IMR-90 (cell line): ENCODE measurements around the gene ATP2C2. TPM values are rescaled to one million over a fixed set of nuclear protein-coding genes. Genes with fewer than 3 reads are reported as not detected.

Experiments
- ATAC-seq: fragments of 200-7000 bp; cut with Tn5 transposase; 2 replicates; pipeline ENCODE4 v1.9.1; 2020; ENCODE audit warnings: low read depth, mild to moderate bottlenecking, moderate library complexity
- BruUV-seq: library from RNA; stranded (reverse); fragments of 400-500 nt; replicated peaks from 2 replicates; lab custom pipeline; 2021; lab: Mats Ljungman, UMichigan
- CTCF ChIA-PET: fragments of 300-600 bp; formaldehyde crosslinking; extraction: SDS; loops from one replicate; lab custom pipeline; 2021; ENCODE audit warnings: antibody characterized with exemption; lab: Yijun Ruan, JAX
- POLR2A ChIA-PET: fragments of 300-600 bp; sonication (Branson Sonifier 250); formaldehyde crosslinking; loops from one replicate; lab custom pipeline; 2022; ENCODE audit warnings: antibody characterized with exemption; ENCODE audit not compliant: unreplicated experiment; lab: Charles Lee
- DNase-seq: peaks from one replicate; pipeline ENCODE4 v3.0.0; 2013
- H2AFZ ChIP-seq: replicated peaks from 2 replicates; pipeline ENCODE3; 2013; ENCODE audit warnings: low read length, mild to moderate bottlenecking; ENCODE audit not compliant: poor library complexity
- H2AK5ac ChIP-seq: 2 replicates; pipeline ENCODE4 v1.6.1; 2013; ENCODE audit warnings: low read depth, low read length, inconsistent platforms
- H2AK9ac ChIP-seq: replicated peaks from 2 replicates; pipeline ENCODE3; 2013; ENCODE audit warnings: mild to moderate bottlenecking, low read depth, low read length, moderate library complexity; ENCODE audit not compliant: poor library complexity
- H2BK120ac ChIP-seq: 2 replicates; pipeline ENCODE4 v1.6.1; 2013; ENCODE audit warnings: low read depth, low read length, inconsistent platforms
- H2BK15ac ChIP-seq: 3 replicates; pipeline ENCODE4 v1.6.1; 2013; ENCODE audit warnings: low read depth, low read length, inconsistent platforms
- H2BK20ac ChIP-seq: 2 replicates; pipeline ENCODE4 v1.6.1; 2013; ENCODE audit warnings: low read depth, mild to moderate bottlenecking, inconsistent platforms, low read length, moderate library complexity
- H2BK5ac ChIP-seq: 2 replicates; pipeline ENCODE4 v1.6.1; 2013; ENCODE audit warnings: mild to moderate bottlenecking, low read depth, low read length, inconsistent platforms; ENCODE audit not compliant: poor library complexity, severe bottlenecking
- H3K14ac ChIP-seq: replicated peaks from 2 replicates; pipeline ENCODE4 v1.6.1; 2013; ENCODE audit warnings: low read depth, low read length, inconsistent platforms
- H3K18ac ChIP-seq: 2 replicates; pipeline ENCODE4 v1.6.1; 2013; ENCODE audit warnings: low read depth, low read length, control low read depth
- H3K23ac ChIP-seq: 2 replicates; pipeline ENCODE4 v1.6.1; 2013; ENCODE audit warnings: low read depth, low read length, inconsistent platforms
- H3K27ac ChIP-seq: 2 replicates; pipeline ENCODE4 v1.5.1; 2013; ENCODE audit warnings: mild to moderate bottlenecking, control low read depth, low read length; ENCODE audit not compliant: insufficient read depth
- H3K27me3 ChIP-seq: 2 replicates; pipeline ENCODE4 v1.6.1; 2013; ENCODE audit warnings: low read length; ENCODE audit not compliant: control insufficient read depth, insufficient read depth
- H3K36me3 ChIP-seq: 2 replicates; pipeline ENCODE4 v1.6.1; 2013; ENCODE audit warnings: low read length, mixed read lengths; ENCODE audit not compliant: control insufficient read depth, insufficient read depth
- H3K4ac ChIP-seq: 2 replicates; pipeline ENCODE4 v1.6.1; 2013; ENCODE audit warnings: low read depth, low read length, inconsistent platforms
- H3K4me1 ChIP-seq: 2 replicates; pipeline ENCODE4 v1.6.1; 2013; ENCODE audit warnings: low read length, mixed read lengths; ENCODE audit not compliant: control insufficient read depth, insufficient read depth
- H3K4me2 ChIP-seq: 2 replicates; pipeline ENCODE4 v1.6.1; 2013; ENCODE audit warnings: low read depth, mild to moderate bottlenecking, control low read depth, low read length, moderate library complexity
- H3K4me3 ChIP-seq: 2 replicates; pipeline ENCODE4 v1.5.1; 2013; ENCODE audit warnings: low read depth, mild to moderate bottlenecking, control low read depth, low read length, moderate library complexity; ENCODE audit not compliant: insufficient read depth
- H3K56ac ChIP-seq: 2 replicates; pipeline ENCODE4 v1.6.1; 2013; ENCODE audit warnings: low read length, inconsistent platforms; ENCODE audit not compliant: insufficient read depth; ENCODE audit errors: extremely low read depth
- H3K79me1 ChIP-seq, 2 experiments: 2 replicates each; pipeline ENCODE4 v1.6.1; 2013; ENCODE audit warnings: low read length in 2 of 2, inconsistent platforms in 1 of 2, low read depth in 1 of 2
- H3K9ac ChIP-seq: 2 replicates; pipeline ENCODE4 v1.6.1; 2013; ENCODE audit warnings: low read depth, low read length, control low read depth
- H3K9me1 ChIP-seq: 2 replicates; pipeline ENCODE4 v1.6.1; 2013; ENCODE audit warnings: low read length, inconsistent platforms; ENCODE audit not compliant: insufficient read depth
- H3K9me3 ChIP-seq: 2 replicates; pipeline ENCODE4 v1.6.1; 2013; ENCODE audit warnings: low read length; ENCODE audit not compliant: control insufficient read depth, insufficient read depth
- H4K20me1 ChIP-seq: 2 replicates; pipeline ENCODE4 v1.6.1; 2013; ENCODE audit warnings: low read length, inconsistent platforms; ENCODE audit not compliant: insufficient read depth
- H4K5ac ChIP-seq: 2 replicates; pipeline ENCODE4 v1.6.1; 2013; ENCODE audit warnings: mild to moderate bottlenecking, low read depth, low read length, control low read depth
- H4K8ac ChIP-seq, 2 experiments: 2 replicates each; pipeline ENCODE4 v1.6.1; 2013; ENCODE audit warnings: low read depth in 2 of 2, low read length in 2 of 2, control low read depth in 1 of 2, inconsistent platforms in 1 of 2
- H4K91ac ChIP-seq: 2 replicates; pipeline ENCODE4 v1.6.1; 2013; ENCODE audit warnings: low read depth, low read length, inconsistent platforms; ENCODE audit not compliant: insufficient read depth
- FOS ChIP-seq: fragments of 150-350 bp; IDR thresholded peaks from 2 replicates; pipeline ENCODE4 v1.6.1; 2016; ENCODE audit warnings: low read depth, low read length
- MXI1 ChIP-seq: IDR thresholded peaks from 2 replicates; pipeline ENCODE4 v1.6.1; 2012; ENCODE audit warnings: low read depth, mild to moderate bottlenecking, low read length, moderate library complexity, borderline replicate concordance
- POLR2A ChIP-seq: IDR thresholded peaks from 2 replicates; pipeline ENCODE4 v1.6.1; 2012; ENCODE audit warnings: mild to moderate bottlenecking, low read depth, low read length
- RCOR1 ChIP-seq: IDR thresholded peaks from 2 replicates; pipeline ENCODE4 v1.6.1; 2012; ENCODE audit warnings: mild to moderate bottlenecking, low read length, improper control_type of control experiment; ENCODE audit not compliant: insufficient replicate concordance
- WGBS, 2 experiments: methylation state at CpG; one replicate each; pipeline versions ENCODE4 v1.1.5 to v1.1.7; 2013; ENCODE audit warnings: missing lambda C conversion rate in 2 of 2; ENCODE audit not compliant: insufficient read length in 1 of 2; ENCODE audit errors: extremely low coverage in 2 of 2; 5-methylcytosine and 5-hydroxymethylcytosine counted together
- dilution Hi-C: fragments of 300-500 bp; cut with HindIII; formaldehyde crosslinking; loops from one replicate; pipeline ENCODE4 v1.14.3; 2018; ENCODE audit warnings: low sequenced_read_pairs; ENCODE audit not compliant: unreplicated experiment
- in situ Hi-C: fragments of 300-500 bp; cut with MboI; formaldehyde crosslinking; loops from 3 replicates; pipeline ENCODE4 v1.14.3; 2019; ENCODE audit warnings: low sequenced_read_pairs, inconsistent platforms, mixed read lengths
- intact Hi-C: fragments of 100-400 bp; cut with micrococcal nuclease; formaldehyde crosslinking; loops from 2 replicates; pipeline ENCODE4 v1.10.0; 2022
- polyA plus RNA-seq, 3 experiments: library from polyadenylated mRNA; depleted of rRNA; stranded (reverse); fragments of >200 nt; gene quantifications; 2 replicates each; pipeline ENCODE4 v1.2.3, GENCODE V29; 2012; ENCODE audit warnings: low replicate concordance in 1 of 3
- total RNA-seq: library from RNA; depleted of rRNA; stranded (reverse); fragments of >200 nt; gene quantifications from 2 replicates; pipeline ENCODE4 v1.2.3, GENCODE V29; 2012
- TF ChIP-seq, protein P1 (sequence below): fragments of 150-350 bp; IDR thresholded peaks from 2 replicates; pipeline ENCODE4 v1.6.1; 2017; ENCODE audit warnings: mild to moderate bottlenecking, antibody characterized with exemption, low read length, low read depth

The ATP2C2 gene
- total and polyA plus RNA-seq, 2 of the 4 experiments (the other 2 are of a cell fraction): not detected

DNA sequence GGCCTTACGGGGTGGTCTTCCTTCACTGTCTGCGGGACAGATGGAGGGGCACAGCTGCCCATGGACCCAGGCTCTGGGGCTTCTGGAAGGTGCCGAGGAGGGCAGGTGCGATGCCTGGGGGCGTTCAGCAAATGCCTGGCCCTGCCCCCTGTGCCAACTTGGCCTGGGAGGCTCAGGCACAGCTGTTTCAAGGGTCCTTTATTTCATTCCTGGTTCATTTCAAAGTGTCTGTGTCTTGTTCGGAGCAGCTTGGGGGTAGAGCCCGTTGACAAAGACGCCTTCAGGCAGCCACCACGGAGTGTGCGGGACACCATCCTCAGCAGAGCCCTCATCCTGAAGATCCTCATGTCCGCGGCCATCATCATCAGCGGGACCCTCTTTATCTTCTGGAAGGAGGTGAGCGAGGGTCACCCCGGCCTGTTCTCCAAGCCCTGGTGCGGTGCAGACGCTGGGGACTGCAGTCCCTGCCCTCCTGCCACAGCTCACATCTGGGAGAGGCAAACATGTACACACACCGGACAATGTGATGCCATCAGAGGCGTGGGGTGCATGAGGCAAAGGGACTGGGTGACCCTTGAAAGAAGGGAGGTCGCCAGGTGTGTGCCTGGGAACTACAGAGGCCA is 92.2 kb downstream of the ATP2C2 start:
- POLR2A ChIA-PET: no interaction called here
- no TSS peak for BruUV-seq

More for the DNA sequence above, 92.2 kb downstream of the ATP2C2 start:
- Histone ChIP-seq H3K9ac (no peak overlapping the region), H2BK120ac (no peak overlapping the region), H2AK9ac (peak overlapping the region; percentile 42), H4K91ac (no peak overlapping the region), H3K9me3 (no peaks in the 10 kb centered on the region; the same call in 1 of the 2 replicates), H3K4ac (no peak overlapping the region), H4K5ac (no peak overlapping the region), H4K8ac (no peak overlapping the region), H3K4me1 (no peaks in the 10 kb centered on the region), H3K4me3 (no peak overlapping the region), H2AFZ (no peak overlapping the region), H3K27me3 (no peaks in the 10 kb centered on the region), H2BK20ac (no peak overlapping the region), H2BK5ac (no peak overlapping the region), H3K23ac (no peak overlapping the region), H3K27ac (no peak overlapping the region), H3K79me1 (peaks cover 10 to 32% of the 10 kb centered on the region in 2 experiments), H4K20me1 (no peaks in the 10 kb centered on the region), H2BK15ac (no peak overlapping the region), H3K14ac (no peak overlapping the region), H3K9me1 (0 out of 2 replicates have a peak, but pooled peaks cover 6% of the 10 kb centered on the region), H2AK5ac (no peak overlapping the region), H3K36me3 (peaks cover 32% of the 10 kb centered on the region), H3K4me2 (no peak overlapping the region), H3K18ac (no peak overlapping the region), H3K56ac (no peak overlapping the region)
- WGBS, 2 experiments: 92% methylated on average over 8 of the region's 20 CpGs; no CpG with 5 or more reads in 1 of the 2 experiments
- intact Hi-C loops (no loop called here), dilution Hi-C loops (no loop called here), in situ Hi-C loops (no loop called here)
- TF ChIP-seq RCOR1 (no peak), FOS (no peak), POLR2A (no peak), MXI1 (no peak)
- TF ChIP-seq, protein P1, sequence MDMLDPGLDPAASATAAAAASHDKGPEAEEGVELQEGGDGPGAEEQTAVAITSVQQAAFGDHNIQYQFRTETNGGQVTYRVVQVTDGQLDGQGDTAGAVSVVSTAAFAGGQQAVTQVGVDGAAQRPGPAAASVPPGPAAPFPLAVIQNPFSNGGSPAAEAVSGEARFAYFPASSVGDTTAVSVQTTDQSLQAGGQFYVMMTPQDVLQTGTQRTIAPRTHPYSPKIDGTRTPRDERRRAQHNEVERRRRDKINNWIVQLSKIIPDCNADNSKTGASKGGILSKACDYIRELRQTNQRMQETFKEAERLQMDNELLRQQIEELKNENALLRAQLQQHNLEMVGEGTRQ: no peak
- CTCF ChIA-PET: no interaction called here
- DNase-seq (no peak), ATAC-seq (no peak)
